BE2C (cell line): ENCODE results near the gene NPY1R.

ENCODE experiments used
- DNase-seq: peaks from one replicate; pipeline ENCODE4 v3.0.0-alpha.2; 2020
- H3K27me3 ChIP-seq: fragments of 250-450 bp; sonication (Bioruptor Pico); 2 replicates; pipeline ENCODE4 v1.5.1; 2020; ENCODE audit warnings: mild to moderate bottlenecking
- H3K36me3 ChIP-seq: fragments of 250-450 bp; sonication (Bioruptor Pico); 2 replicates; pipeline ENCODE4 v1.5.1; 2020; ENCODE audit warnings: mild to moderate bottlenecking
- H3K4me1 ChIP-seq: fragments of 250-450 bp; sonication (Bioruptor Pico); 2 replicates; pipeline ENCODE4 v1.5.1; 2020
- H3K4me3 ChIP-seq: 2 replicates; pipeline ENCODE4 v1.5.1; 2011; ENCODE audit warnings: low read depth, low read length
- H3K9me3 ChIP-seq: fragments of 250-450 bp; sonication (Bioruptor Pico); 2 replicates; pipeline ENCODE4 v1.5.1; 2020
- TF ChIP-seq, protein P1 (sequence below): IDR thresholded peaks from 2 replicates; pipeline ENCODE4 v1.5.1; 2012; ENCODE audit warnings: mild to moderate bottlenecking, low read depth, low read length

The NPY1R gene

GRCh38 chr4:163295138-163295537 is 37.3 kb downstream of the NPY1R start:
- Histone ChIP-seq H3K4me3 (no peak overlapping the region), H3K4me1 (no peaks in the 10 kb centered on the region), H3K27me3 (no peaks in the 10 kb centered on the region), H3K36me3 (no peaks in the 10 kb centered on the region), H3K9me3 (no peaks in the 10 kb centered on the region)
- no peak for DNase-seq
- TF ChIP-seq, protein P1, sequence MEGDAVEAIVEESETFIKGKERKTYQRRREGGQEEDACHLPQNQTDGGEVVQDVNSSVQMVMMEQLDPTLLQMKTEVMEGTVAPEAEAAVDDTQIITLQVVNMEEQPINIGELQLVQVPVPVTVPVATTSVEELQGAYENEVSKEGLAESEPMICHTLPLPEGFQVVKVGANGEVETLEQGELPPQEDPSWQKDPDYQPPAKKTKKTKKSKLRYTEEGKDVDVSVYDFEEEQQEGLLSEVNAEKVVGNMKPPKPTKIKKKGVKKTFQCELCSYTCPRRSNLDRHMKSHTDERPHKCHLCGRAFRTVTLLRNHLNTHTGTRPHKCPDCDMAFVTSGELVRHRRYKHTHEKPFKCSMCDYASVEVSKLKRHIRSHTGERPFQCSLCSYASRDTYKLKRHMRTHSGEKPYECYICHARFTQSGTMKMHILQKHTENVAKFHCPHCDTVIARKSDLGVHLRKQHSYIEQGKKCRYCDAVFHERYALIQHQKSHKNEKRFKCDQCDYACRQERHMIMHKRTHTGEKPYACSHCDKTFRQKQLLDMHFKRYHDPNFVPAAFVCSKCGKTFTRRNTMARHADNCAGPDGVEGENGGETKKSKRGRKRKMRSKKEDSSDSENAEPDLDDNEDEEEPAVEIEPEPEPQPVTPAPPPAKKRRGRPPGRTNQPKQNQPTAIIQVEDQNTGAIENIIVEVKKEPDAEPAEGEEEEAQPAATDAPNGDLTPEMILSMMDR: no peak

DNA sequence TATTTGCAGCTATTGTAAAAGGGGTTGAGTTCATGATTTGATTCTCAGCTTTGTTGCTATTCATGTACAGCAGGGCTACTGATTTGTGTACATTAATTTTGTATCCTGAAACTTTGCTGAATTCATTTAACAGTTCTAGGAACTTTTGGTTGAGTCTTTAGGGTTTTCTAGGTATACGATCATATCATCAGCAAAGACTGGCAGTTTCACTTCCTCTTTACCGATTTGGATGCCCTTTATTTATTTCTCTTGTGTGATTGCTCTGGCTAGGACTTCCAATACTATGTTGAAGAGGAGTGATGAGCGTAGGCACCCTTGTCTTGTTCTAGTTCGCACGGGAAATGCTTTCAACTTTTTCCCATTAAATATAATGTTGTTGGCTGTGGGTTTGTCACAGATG is 48.1 kb downstream of the NPY1R start:
- no peak overlapping the region for H3K4me3 ChIP-seq
- no peaks in the 10 kb centered on the region for H3K4me1 ChIP-seq
- H3K27me3 ChIP-seq: no peaks in the 10 kb centered on the region
- TF ChIP-seq, protein P1: no peak
- no peaks in the 10 kb centered on the region for H3K9me3 ChIP-seq
- DNase-seq: no peak
- no peaks in the 10 kb centered on the region for H3K36me3 ChIP-seq

GRCh38 chr4:163280703-163281519 is 51.5 kb downstream of the NPY1R start:
- H3K4me3 ChIP-seq: no peak overlapping the region
- no peaks in the 10 kb centered on the region for H3K9me3 ChIP-seq
- H3K27me3 ChIP-seq: no peaks in the 10 kb centered on the region
- TF ChIP-seq, protein P1: no peak
- no peak for DNase-seq
- no peaks in the 10 kb centered on the region for H3K4me1 ChIP-seq
- H3K36me3 ChIP-seq: no peaks in the 10 kb centered on the region

GRCh38 chr4:163279713-163280112 is 52.7 kb downstream of the NPY1R start:
- Histone ChIP-seq H3K27me3 (no peaks in the 10 kb centered on the region), H3K4me3 (no peak overlapping the region), H3K9me3 (no peaks in the 10 kb centered on the region), H3K4me1 (no peaks in the 10 kb centered on the region), H3K36me3 (no peaks in the 10 kb centered on the region)
- TF ChIP-seq, protein P1: no peak
- DNase-seq: no peak

DNA sequence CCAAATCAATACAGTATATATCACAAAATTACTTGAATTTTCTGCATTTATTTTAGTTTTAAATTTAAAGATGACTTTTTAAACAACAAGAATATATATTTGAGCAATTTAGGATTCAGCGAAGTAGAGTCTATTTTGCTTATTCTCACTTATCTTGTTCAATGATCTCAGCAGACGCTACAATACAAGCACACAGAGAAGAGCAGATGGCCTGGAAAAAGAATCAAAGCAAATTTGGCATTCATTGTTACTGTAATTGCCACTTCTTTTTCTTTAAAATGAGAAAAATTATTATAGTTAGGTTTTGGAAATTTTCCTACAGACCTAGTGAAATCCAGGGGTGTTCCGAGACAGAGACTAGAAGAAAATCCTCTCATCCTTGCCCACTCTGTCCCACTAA is 57.5 kb downstream of the NPY1R start:
- no peaks in the 10 kb centered on the region for H3K36me3 ChIP-seq
- no peaks in the 10 kb centered on the region for H3K4me1 ChIP-seq
- H3K27me3 ChIP-seq: no peaks in the 10 kb centered on the region
- no peak for DNase-seq
- H3K9me3 ChIP-seq: no peaks in the 10 kb centered on the region
- TF ChIP-seq, protein P1: no peak
- H3K4me3 ChIP-seq: no peak overlapping the region
